GM21528 (cell line): ENCODE measurements around the gene TRPC4.
"Not testable (repeated sequence)": the region's sequence is repeated elsewhere in the genome, so short reads cannot be mapped to it uniquely, and the experiment has no call there.

Experiments used
- ATAC-seq: cut with Tn5 transposase; IDR thresholded peaks from one replicate; pipeline ENCODE4 v1.9.1; 2021; ENCODE audit warnings: mild to moderate bottlenecking, moderate library complexity; ENCODE audit not compliant: unreplicated experiment, low FRiP score

TRPC4 gene

GRCh38 chr13:37613638-37614037 is 255.9 kb downstream of the TRPC4 start:
- no peak for ATAC-seq

GRCh38 chr13:37613236-37613635 is 256.3 kb downstream of the TRPC4 start:
- ATAC-seq: no peak

GRCh38 chr13:37608750-37609339 is 260.7 kb downstream of the TRPC4 start:
- ATAC-seq: no peak

GRCh38 chr13:37602733-37603381 is 266.7 kb downstream of the TRPC4 start:
- no peak for ATAC-seq

- no peak for ATAC-seq
Measured at GRCh38 chr13:37601648-37602440, 267.7 kb downstream of the TRPC4 start.

GRCh38 chr13:37599519-37599918 is 270.1 kb downstream of the TRPC4 start:
- ATAC-seq: no peak

GRCh38 chr13:37598597-37598996 is 271.0 kb downstream of the TRPC4 start, which contains the start of gene POSTN:
Gene POSTN, minus strand, starts transcription at chr13:37598768. Its CDS starts 42 bp downstream, at chr13:37598726.
- no peak for ATAC-seq

- no peak for ATAC-seq
Measured at GRCh38 chr13:37597477-37598025, 272.0 kb downstream of the TRPC4 start.

- no peak for ATAC-seq
Measured at GRCh38 chr13:37596805-37597204, 272.8 kb downstream of the TRPC4 start.

- no peak for ATAC-seq
Measured at GRCh38 chr13:37595162-37595561, 274.4 kb downstream of the TRPC4 start.

GRCh38 chr13:37594550-37594949 is 275.0 kb downstream of the TRPC4 start:
- ATAC-seq: no peak

- ATAC-seq: not testable (repeated sequence)
Measured at GRCh38 chr13:37589381-37589780, 280.2 kb downstream of the TRPC4 start.

GRCh38 chr13:37587236-37587635 is 282.3 kb downstream of the TRPC4 start:
- no peak for ATAC-seq
